Stimulated activated naive CD8-positive, alpha-beta T cell treated with anti-CD3 and anti-CD28 coated beads, Interleukin-15, Interleukin-2, amounts not matched to agents 100 U/mL and 50 U/mL, for 24 hours (primary cell): ENCODE results near the gene COL9A3.
A peak's percentile ranks its signal among the peaks of the same experiment; 100 is the strongest.

ENCODE experiments used
- ATAC-seq: fragments of 150-1000 bp; cut with Tn5 transposase; one replicate; pipeline ENCODE4 v1.10.0; 2021
- DNase-seq: peaks from one replicate; pipeline ENCODE4 v3.0.0; 2021

COL9A3 gene

GRCh38 chr20:62796699-62797491 lies 20.0 kb upstream of the COL9A3 start:
- no peak for ATAC-seq
- DNase-seq, result no peak

GRCh38 chr20:62797671-62798532 lies 18.9 kb upstream of the COL9A3 start:
- ATAC-seq (no peak), DNase-seq (no peak)

GRCh38 chr20:62799036-62799435 lies 17.8 kb upstream of the COL9A3 start:
- DNase-seq (no peak), ATAC-seq (no peak)

- ATAC-seq (no peak), DNase-seq (no peak)
Measured at GRCh38 chr20:62799459-62799858, 17.4 kb upstream of the COL9A3 start.

- no peak for DNase-seq
Measured at GRCh38 chr20:62799873-62800272, 17.0 kb upstream of the COL9A3 start.

GRCh38 chr20:62800314-62801259 lies 16.3 kb upstream of the COL9A3 start:
- ATAC-seq, result no peak
- no peak for DNase-seq

More at GRCh38 chr20:62799873-62800272, 17.0 kb upstream of the COL9A3 start:
- ATAC-seq, result no peak

DNA sequence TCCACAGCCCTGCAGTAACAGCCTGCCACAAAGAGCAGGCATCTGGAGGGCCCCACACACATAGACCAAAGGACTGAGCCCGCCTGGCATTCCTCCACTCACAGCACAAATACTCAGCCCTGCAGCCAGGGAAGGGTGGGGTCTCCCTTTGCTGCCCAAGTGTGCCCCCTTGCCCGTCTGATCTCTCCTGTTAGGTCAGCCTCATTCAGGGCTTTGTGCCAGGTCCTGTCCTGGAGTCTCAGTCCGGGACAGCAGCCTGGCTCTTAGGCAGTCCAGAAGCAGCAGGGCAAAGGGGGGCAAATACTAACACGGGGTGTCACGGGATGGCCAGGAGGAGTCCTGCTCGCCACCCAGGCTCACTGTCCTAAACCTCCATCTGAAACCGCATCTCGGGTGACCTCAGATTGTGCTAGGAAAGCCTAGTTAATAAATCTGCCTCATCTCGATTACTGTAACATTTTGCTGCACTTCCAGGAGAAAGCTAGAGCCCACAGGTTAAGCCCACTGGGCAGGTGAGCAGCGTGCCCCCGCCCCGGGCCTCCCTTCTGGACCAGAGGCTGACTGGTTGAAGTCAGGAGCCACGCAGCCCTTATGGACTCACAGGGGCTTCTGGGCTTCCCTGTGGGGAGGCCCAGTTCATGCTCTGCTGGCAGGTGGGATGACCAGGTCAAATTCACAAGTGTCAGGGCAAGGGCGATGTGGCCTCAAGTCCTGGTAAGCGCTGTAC lies 15.4 kb upstream of the COL9A3 start:
- DNase-seq (no peak), ATAC-seq (no peak)

DNA sequence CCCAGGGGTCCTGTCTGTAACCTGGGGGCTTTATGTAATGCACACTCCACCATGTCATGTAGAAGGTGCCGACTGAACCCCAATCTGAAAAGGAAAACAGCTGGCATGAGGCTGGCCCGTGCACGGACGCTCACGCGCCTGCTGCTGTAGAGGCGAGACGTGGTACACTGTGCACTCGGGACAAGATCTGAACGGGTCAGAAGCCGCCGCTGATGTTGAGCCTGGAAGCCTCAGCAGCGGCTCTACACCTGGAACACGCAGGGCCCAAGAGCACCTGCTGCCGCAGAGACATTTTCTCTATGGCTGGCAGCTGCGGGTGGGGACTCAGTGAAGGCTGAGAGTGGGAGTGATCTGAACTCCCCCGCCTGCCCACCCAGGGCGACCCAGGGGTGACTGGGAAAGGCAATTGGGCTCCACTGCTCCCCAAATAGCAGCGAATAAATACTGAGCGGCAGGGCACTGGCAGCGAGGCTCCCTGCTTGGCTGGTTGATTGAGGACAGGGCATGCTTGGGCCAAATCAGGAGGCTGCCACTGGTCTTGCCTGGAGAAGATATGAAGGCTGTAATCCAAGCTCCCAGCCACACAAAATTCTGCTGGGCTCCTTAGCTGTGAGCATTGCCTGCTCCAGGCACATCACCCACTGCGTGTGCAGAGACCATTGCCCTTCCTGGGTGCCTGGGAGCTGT lies 14.7 kb upstream of the COL9A3 start:
- no peak for DNase-seq
- no peak for ATAC-seq

DNA sequence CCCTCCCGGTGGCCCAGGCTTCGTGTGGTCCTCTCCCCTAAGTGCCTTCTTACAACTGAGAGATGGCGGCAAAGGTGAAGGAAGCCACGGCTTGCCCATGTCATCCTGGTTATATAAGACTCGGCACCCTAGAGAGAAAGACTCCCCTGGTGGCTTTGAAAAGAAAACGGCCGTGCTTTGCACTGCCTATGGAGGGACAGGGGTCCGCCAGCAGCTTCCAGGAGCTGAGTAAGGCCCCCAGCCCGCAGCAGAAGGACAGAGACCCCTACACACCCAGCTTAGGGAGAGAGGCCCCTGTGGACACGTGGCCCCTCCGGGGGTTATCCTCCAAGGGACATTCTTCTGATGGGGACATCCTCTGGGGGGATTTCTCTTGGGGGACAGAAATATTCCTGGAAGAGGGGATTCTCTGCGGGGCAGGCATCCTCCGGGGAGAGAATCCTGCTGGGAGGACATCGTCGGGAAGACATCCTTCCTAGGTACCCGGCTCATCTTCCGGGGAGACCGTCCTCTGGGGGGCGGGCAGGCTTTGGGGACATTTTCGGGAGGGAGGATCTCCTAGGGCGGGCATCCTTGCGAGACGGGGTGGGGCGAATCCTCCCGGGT lies 12.7 kb upstream of the COL9A3 start:
- ATAC-seq (peak; percentile 4), DNase-seq (no peak)

- ATAC-seq (peak; percentile 48), DNase-seq (peak; percentile 81)
Measured at GRCh38 chr20:62804627-62805154, 12.2 kb upstream of the COL9A3 start, which contains the start of gene OGFR. Gene OGFR (plus strand): TSS chr20:62804835. CDS start chr20:62804860, 25 bp downstream.

DNA sequence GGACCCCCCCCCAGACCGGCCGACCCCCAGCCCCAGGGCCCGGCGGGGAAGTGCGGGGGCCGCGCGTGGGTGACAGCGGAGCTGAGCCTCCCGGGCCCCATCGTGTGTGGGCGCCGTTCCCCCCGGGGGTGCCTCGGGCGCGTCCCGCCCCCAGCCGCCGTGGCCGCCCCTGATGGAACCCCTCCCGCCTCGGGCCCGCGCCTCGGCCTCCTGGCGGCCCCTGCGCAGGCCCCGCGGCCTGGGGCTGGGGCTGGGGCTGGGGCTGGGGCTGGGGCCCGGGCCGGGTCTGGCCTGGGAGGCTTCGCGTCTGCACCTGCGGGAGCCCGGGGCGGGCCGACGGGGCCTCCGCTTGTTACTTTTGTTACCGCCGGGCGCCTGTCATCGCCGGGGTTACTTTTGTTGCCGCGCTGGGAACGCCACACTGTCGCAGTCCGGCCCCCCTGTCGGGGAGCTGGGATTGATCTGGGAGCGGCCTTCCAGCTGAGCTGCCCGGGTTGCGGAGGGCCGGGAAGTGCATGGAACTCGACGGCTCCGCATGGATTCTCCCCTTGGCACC lies 11.6 kb upstream of the COL9A3 start:
- ATAC-seq (peak; percentile 35), DNase-seq (peak; percentile 43)

DNA sequence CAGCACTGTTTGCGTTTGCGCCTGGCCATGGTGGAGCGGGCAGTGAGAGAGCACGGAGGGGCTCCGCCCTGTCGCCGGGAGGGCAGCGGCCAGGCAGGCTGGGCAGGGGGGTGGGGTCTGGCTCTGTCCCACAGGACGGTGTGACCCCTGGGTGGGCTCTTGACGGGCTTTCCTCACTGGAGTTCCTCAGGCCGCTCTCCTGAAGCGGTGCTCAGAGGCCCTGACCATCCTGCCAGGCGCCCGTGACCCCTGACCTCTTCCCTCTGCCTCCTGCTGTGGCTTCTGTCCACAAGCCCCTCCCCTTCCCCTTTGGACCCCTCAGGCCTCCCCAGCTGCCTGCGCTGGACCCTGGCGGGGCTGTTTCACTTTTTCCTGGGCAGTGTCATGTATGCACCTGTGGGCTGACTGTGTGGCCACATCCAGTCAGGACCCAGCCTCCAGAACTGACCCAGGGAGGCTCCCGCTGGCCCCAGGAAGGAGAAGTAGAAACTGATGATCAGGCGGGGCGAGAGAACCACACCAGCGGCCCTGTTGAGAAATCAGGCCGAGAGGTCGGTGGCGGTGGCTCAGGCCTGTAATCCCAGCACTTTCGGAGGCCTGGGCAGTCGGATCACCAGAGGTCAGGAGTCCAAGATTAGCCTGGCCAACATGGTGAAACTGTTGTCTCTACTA lies 11.0 kb upstream of the COL9A3 start:
- DNase-seq, result no peak
- ATAC-seq, result no peak

GRCh38 chr20:62806383-62807050 lies 10.3 kb upstream of the COL9A3 start:
- DNase-seq, result no peak

GRCh38 chr20:62807444-62808210 lies 9.2 kb upstream of the COL9A3 start:
- ATAC-seq, result no peak

More at GRCh38 chr20:62806383-62807050, 10.3 kb upstream of the COL9A3 start:
- ATAC-seq, result no peak

GRCh38 chr20:62808211-62808865 lies 8.5 kb upstream of the COL9A3 start:
- DNase-seq (peak; percentile 86), ATAC-seq (peak; percentile 35)

More at GRCh38 chr20:62807444-62808210, 9.2 kb upstream of the COL9A3 start:
- no peak for DNase-seq

- no peak for DNase-seq
- ATAC-seq, result no peak
Measured at GRCh38 chr20:62809530-62810428, 7.1 kb upstream of the COL9A3 start.
